GM23338 (cell line): Measurements from ENCODE around the gene C6orf136. TPM values are rescaled to one million over a fixed set of nuclear protein-coding genes. Genes with fewer than 3 reads are reported as not detected.

Experiments used
- ATAC-seq: fragments of 200-7000 bp; cut with Tn5 transposase; 3 replicates; pipeline ENCODE4 v1.9.1; 2020
- DNase-seq: peaks from one replicate; pipeline ENCODE4 v3.0.0-alpha.2; 2015; ENCODE audit warnings: low spot score
- H2AFZ ChIP-seq: fragments of 200-600 bp; sonication (generic); 2 replicates; pipeline ENCODE4 v1.8.0; 2016; ENCODE audit warnings: antibody characterized with exemption, mild to moderate bottlenecking, moderate library complexity
- H3F3A ChIP-seq: fragments of 200-600 bp; sonication (generic); replicated peaks from 2 replicates; pipeline ENCODE4 v1.8.0; 2017; ENCODE audit warnings: antibody characterized with exemption, mixed run types, low read depth
- H3K27ac ChIP-seq: fragments of 200-600 bp; sonication (generic); 2 replicates; pipeline ENCODE4 v1.6.1; 2016; ENCODE audit warnings: low read depth
- H3K27me3 ChIP-seq: fragments of 200-600 bp; sonication (generic); 2 replicates; pipeline ENCODE4 v1.8.0; 2016; ENCODE audit warnings: mild to moderate bottlenecking, mixed run types, moderate library complexity; ENCODE audit not compliant: insufficient read depth
- H3K36me3 ChIP-seq: fragments of 200-600 bp; sonication (generic); 2 replicates; pipeline ENCODE4 v1.8.0; 2016; ENCODE audit warnings: mild to moderate bottlenecking; ENCODE audit not compliant: insufficient read depth
- H3K4me1 ChIP-seq: fragments of 200-600 bp; sonication (generic); 2 replicates; pipeline ENCODE4 v1.8.0; 2016; ENCODE audit warnings: mild to moderate bottlenecking, moderate library complexity; ENCODE audit not compliant: insufficient read depth
- H3K4me2 ChIP-seq: fragments of 200-600 bp; sonication (generic); 2 replicates; pipeline ENCODE4 v1.7.1; 2017; ENCODE audit warnings: mixed run types
- H3K4me3 ChIP-seq: fragments of 200-600 bp; sonication (generic); 2 replicates; pipeline ENCODE4 v1.6.1; 2016; ENCODE audit warnings: mixed run types
- H3K79me2 ChIP-seq: fragments of 200-600 bp; sonication (generic); replicated peaks from 2 replicates; pipeline ENCODE4 v1.8.0; 2017; ENCODE audit warnings: mild to moderate bottlenecking; ENCODE audit not compliant: insufficient read depth
- H3K9me2 ChIP-seq: fragments of 200-600 bp; sonication (generic); 2 replicates; pipeline ENCODE4 v1.8.0; 2017; ENCODE audit not compliant: insufficient read depth
- H4K20me1 ChIP-seq: fragments of 200-600 bp; sonication (generic); replicated peaks from 2 replicates; pipeline ENCODE4 v1.8.0; 2017; ENCODE audit warnings: mild to moderate bottlenecking; ENCODE audit not compliant: insufficient read depth
- H3K27ac Mint-ChIP-seq: 2 replicates; pipeline ENCODE4 v1.8.0; 2020; ENCODE audit warnings: inconsistent platforms, mild to moderate bottlenecking, moderate library complexity, mixed read lengths
- H3K27me3 Mint-ChIP-seq: 3 replicates; pipeline ENCODE4 v1.8.0; 2022; ENCODE audit warnings: low read depth, mild to moderate bottlenecking, moderate library complexity, mixed read lengths, inconsistent platforms; ENCODE audit not compliant: insufficient read depth, poor library complexity
- H3K36me3 Mint-ChIP-seq: 3 replicates; pipeline ENCODE4 v1.8.0; 2021; ENCODE audit warnings: low read depth, mild to moderate bottlenecking, inconsistent platforms, moderate library complexity, mixed read lengths
- H3K4me1 Mint-ChIP-seq: 3 replicates; pipeline ENCODE4 v1.8.0; 2020; ENCODE audit warnings: mild to moderate bottlenecking, inconsistent platforms, mixed read lengths
- H3K4me3 Mint-ChIP-seq: 3 replicates; pipeline ENCODE4 v1.8.0; 2021; ENCODE audit warnings: moderate library complexity, mild to moderate bottlenecking, inconsistent platforms, mixed read lengths
- H3K9me3 Mint-ChIP-seq: 3 replicates; pipeline ENCODE4 v1.8.0; 2020; ENCODE audit warnings: moderate library complexity, mild to moderate bottlenecking, inconsistent platforms, mixed read lengths
- CTCF ChIP-seq, 2 experiments: fragments of 200-600 bp in 1 of 2; sonication (generic) in 1 of 2; conservative IDR thresholded peaks; 2 replicates each; pipeline versions ENCODE4 v1.5.1 to v1.6.1; 2016 to 2017; ENCODE audit warnings: antibody characterized with exemption in 2 of 2, low read depth in 2 of 2, mild to moderate bottlenecking in 2 of 2, moderate library complexity in 1 of 2
- ETS1 ChIP-seq: IDR thresholded peaks from 2 replicates; pipeline ENCODE4 v1.6.1; 2016; ENCODE audit warnings: antibody characterized with exemption
- EZH2 ChIP-seq: fragments of 200-600 bp; sonication (generic); IDR thresholded peaks from one replicate; pipeline ENCODE4 v1.8.0; 2017; ENCODE audit warnings: antibody characterized with exemption, mild to moderate bottlenecking, low read depth; ENCODE audit not compliant: unreplicated experiment
- EZH2phosphoT487 ChIP-seq: fragments of 200-600 bp; sonication (generic); IDR thresholded peaks from one replicate; pipeline ENCODE4 v1.8.1; 2018; ENCODE audit warnings: antibody characterized with exemption; ENCODE audit not compliant: unreplicated experiment
- JUNB ChIP-seq: IDR thresholded peaks from one replicate; pipeline ENCODE4 v1.6.1; 2016; ENCODE audit warnings: antibody characterized with exemption; ENCODE audit not compliant: unreplicated experiment
- NANOG ChIP-seq: IDR thresholded peaks from 2 replicates; pipeline ENCODE4 v1.6.1; 2016; ENCODE audit warnings: antibody characterized with exemption, borderline replicate concordance
- POLR2AphosphoS5 ChIP-seq: IDR thresholded peaks from 2 replicates; pipeline ENCODE4 v1.6.1; 2016; ENCODE audit warnings: antibody characterized with exemption, low read depth
- REST ChIP-seq: IDR thresholded peaks from one replicate; pipeline ENCODE4 v1.6.1; 2018; ENCODE audit warnings: antibody characterized with exemption; ENCODE audit not compliant: unreplicated experiment
- STAT1 ChIP-seq: IDR thresholded peaks from one replicate; pipeline ENCODE4 v1.6.1; 2016; ENCODE audit warnings: antibody characterized with exemption; ENCODE audit not compliant: unreplicated experiment
- ZNF114 ChIP-seq: fragments of 250-450 bp; sonication (Bioruptor Pico); IDR thresholded peaks from 2 replicates; pipeline ENCODE4 v1.5.0; 2020; ENCODE audit warnings: mild to moderate bottlenecking, moderate library complexity
- ZNF331 ChIP-seq: fragments of 250-450 bp; sonication (Bioruptor Pico); IDR thresholded peaks from 2 replicates; pipeline ENCODE4 v1.5.0; 2020; ENCODE audit warnings: low read depth, mild to moderate bottlenecking, moderate library complexity
- polyA plus RNA-seq: library from polyadenylated mRNA; unstranded; fragments of >200 nt; fragmentation: Nextera tagmentation; extraction: Ambion mirVana; gene quantifications from 2 replicates; pipeline ENCODE4 v1.2.1, GENCODE V29; 2016
- total RNA-seq: library from RNA; depleted of rRNA; stranded (reverse); fragments of >200 nt; shearing (Covaris generic); gene quantifications from 2 replicates; pipeline ENCODE4 v1.2.3, GENCODE V29; 2014

The C6orf136 gene
- total and polyA plus RNA-seq, 2 experiments from 2014 or later: 12.5 to 27.5 TPM

DNA sequence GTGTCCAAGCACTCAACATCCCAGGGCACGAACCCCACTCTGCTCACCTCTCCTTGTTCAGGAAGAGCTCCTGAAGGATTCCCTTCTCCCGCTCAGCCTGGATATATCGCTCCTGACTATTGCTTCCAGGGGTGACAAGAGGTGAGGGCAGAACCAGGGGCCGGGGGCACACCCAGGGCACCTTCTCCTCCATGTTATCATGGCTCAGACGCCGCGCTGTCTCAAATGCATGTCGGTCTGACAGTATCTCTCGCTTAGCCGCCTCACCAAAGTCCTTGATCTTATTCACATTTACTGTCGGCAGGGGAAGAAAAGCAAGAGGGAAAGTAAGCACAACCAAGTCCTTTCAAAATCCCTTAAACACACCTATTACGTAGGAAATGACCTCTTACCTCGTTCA lies 43.0 kb upstream of the C6orf136 start:
- no peak overlapping the region for H3K27ac Mint-ChIP-seq

More for the DNA sequence above, 43.0 kb upstream of the C6orf136 start:
- H3K4me1 ChIP-seq: no peaks in the 10 kb centered on the region
- no peaks in the 10 kb centered on the region for H3K27me3 ChIP-seq
- no peak overlapping the region for H2AFZ ChIP-seq
- peaks cover 55% of the 10 kb centered on the region for H3F3A ChIP-seq
- no peak overlapping the region; the same call in 2 of the 3 replicates for H3K4me3 Mint-ChIP-seq
- peaks cover 14% of the 10 kb centered on the region for H3K27me3 Mint-ChIP-seq
- TF ChIP-seq NANOG (no peak), STAT1 (no peak), CTCF (conservative IDR thresholded peaks at IDR 0.05; ENCODE audit: low read depth in 2 of 2) (no peak), ZNF114 (CRISPR knock-in tag) (no peak), EZH2phosphoT487 (no peak), EZH2 (no peak), ZNF331 (CRISPR knock-in tag) (no peak), ETS1 (no peak), JUNB (no peak), REST (no peak), POLR2AphosphoS5 (no peak)
- DNase-seq: no peak
- H3K36me3 Mint-ChIP-seq: peaks cover 97% of the 10 kb centered on the region
- no peaks in the 10 kb centered on the region for H3K9me2 ChIP-seq
- H3K27ac ChIP-seq: no peak overlapping the region
- no peak overlapping the region for H3K4me2 ChIP-seq
- peaks cover 6% of the 10 kb centered on the region; the same call in 1 of the 2 replicates for H3K79me2 ChIP-seq
- H3K4me1 Mint-ChIP-seq: no peaks in the 10 kb centered on the region; the same call in 2 of the 3 replicates
- H4K20me1 ChIP-seq: peaks cover 35% of the 10 kb centered on the region
- no peak for ATAC-seq
- H3K9me3 Mint-ChIP-seq: no peaks in the 10 kb centered on the region
- no peak overlapping the region for H3K4me3 ChIP-seq
- peaks cover 71% of the 10 kb centered on the region for H3K36me3 ChIP-seq
